ENCODE measurements around the gene WDR53.
A peak's percentile ranks its signal among the peaks of the same experiment; 100 is the strongest.
"Not testable (repeated sequence)": the region's sequence is repeated elsewhere in the genome, so short reads cannot be mapped to it uniquely, and the experiment has no call there.

The WDR53 gene

GRCh38 chr3:196585044-196585757, 16.8 kb upstream of the WDR53 start:
- no peak for DNase-seq (ENCODE audit: low read depth in 1 of 2, low spot score in 1 of 2)
- no peaks in the 10 kb centered on the region for H3K27me3 ChIP-seq (ENCODE audit: insufficient read depth, poor library complexity, severe bottlenecking)
- no peak overlapping the region for H3K27ac ChIP-seq (replicated peaks)
- H3K4me3 ChIP-seq (replicated peaks; ENCODE audit: insufficient read depth, low read length), result no peak overlapping the region
- no peak for TF ChIP-seq GABPA (IDR thresholded peaks at IDR 0.05; ENCODE audit: low read depth)
- no peak for TF ChIP-seq POLR2AphosphoS5 (IDR thresholded peaks at IDR 0.05; ENCODE audit: low read depth)
- no peak for TF ChIP-seq CTCF (IDR thresholded peaks at IDR 0.05; ENCODE audit: insufficient read depth, low read length)
- TF ChIP-seq REST (IDR thresholded peaks at IDR 0.05; ENCODE audit: insufficient replicate concordance, low read depth), result no peak
- TF ChIP-seq SPI1 (IDR thresholded peaks at IDR 0.05; ENCODE audit: borderline replicate concordance, low read depth), result no peak

- TF ChIP-seq GABPA (IDR thresholded peaks at IDR 0.05; ENCODE audit: low read depth) (no peak), REST (IDR thresholded peaks at IDR 0.05; ENCODE audit: insufficient replicate concordance, low read depth) (no peak), CTCF (IDR thresholded peaks at IDR 0.05; ENCODE audit: insufficient read depth, low read length) (no peak), POLR2AphosphoS5 (IDR thresholded peaks at IDR 0.05; ENCODE audit: low read depth) (no peak), SPI1 (IDR thresholded peaks at IDR 0.05; ENCODE audit: borderline replicate concordance, low read depth) (no peak)
- H3K4me3 ChIP-seq (replicated peaks; ENCODE audit: insufficient read depth, low read length), result no peak overlapping the region
- H3K27ac ChIP-seq (replicated peaks), result peak overlapping the region; percentile 23; the same call in 1 of the 2 replicates
- H3K27me3 ChIP-seq (ENCODE audit: insufficient read depth, poor library complexity, severe bottlenecking), result no peaks in the 10 kb centered on the region
- DNase-seq (ENCODE audit: low read depth in 1 of 2, low spot score in 1 of 2), result no peak
Observed at GRCh38 chr3:196572389-196572788, 4.0 kb upstream of the WDR53 start.

- DNase-seq (ENCODE audit: low read depth in 1 of 2, low spot score in 1 of 2); H3K27me3 ChIP-seq (ENCODE audit: insufficient read depth, poor library complexity, severe bottlenecking); H3K27ac ChIP-seq (replicated peaks); H3K4me3 ChIP-seq (replicated peaks; ENCODE audit: insufficient read depth, low read length): not testable (repeated sequence)
Observed at GRCh38 chr3:196570332-196570731, 2.0 kb upstream of the WDR53 start.

- DNase-seq (ENCODE audit: low read depth in 1 of 2, low spot score in 1 of 2), result peak in 1 of 2 experiments; percentile 32
- Histone ChIP-seq H3K4me3 (replicated peaks; ENCODE audit: insufficient read depth, low read length) (peak overlapping the region; percentile 71), H3K27me3 (ENCODE audit: insufficient read depth, poor library complexity, severe bottlenecking) (no peaks in the 10 kb centered on the region), H3K27ac (replicated peaks) (peak overlapping the region; percentile 72)
- TF ChIP-seq GABPA (IDR thresholded peaks at IDR 0.05; ENCODE audit: low read depth), result no peak
- no peak for TF ChIP-seq CTCF (IDR thresholded peaks at IDR 0.05; ENCODE audit: insufficient read depth, low read length)
- no peak for TF ChIP-seq POLR2AphosphoS5 (IDR thresholded peaks at IDR 0.05; ENCODE audit: low read depth)
- TF ChIP-seq SPI1 (IDR thresholded peaks at IDR 0.05; ENCODE audit: borderline replicate concordance, low read depth), result no peak
- no peak for TF ChIP-seq REST (IDR thresholded peaks at IDR 0.05; ENCODE audit: insufficient replicate concordance, low read depth)
Observed at GRCh38 chr3:196569003-196569516, 706 bp upstream of the WDR53 start.
